Keratinocyte (primary cell): ENCODE results near the gene IGFBP4.

Experiments
- CTCF ChIP-seq, 3 experiments: IDR thresholded peaks in 1 of 3; conservative IDR thresholded peaks in 1 of 3; optimal IDR thresholded peaks in 1 of 3; 2 replicates in 2 of 3; 3 replicates in 1 of 3; pipeline versions ENCODE3 to v1.5.1; 2011; ENCODE audit warnings: low read length in 3 of 3, mild to moderate bottlenecking in 3 of 3, moderate library complexity in 2 of 3, control low read depth in 1 of 3, inconsistent platforms in 1 of 3; ENCODE audit not compliant: insufficient read depth in 2 of 3; ENCODE audit errors: extremely low read depth in 1 of 3
- EZH2 ChIP-seq: IDR thresholded peaks from one replicate; pipeline ENCODE4 v1.6.1; 2012; ENCODE audit warnings: inconsistent platforms, mild to moderate bottlenecking, low read length, moderate library complexity

- no peak for TF ChIP-seq CTCF (optimal IDR thresholded peaks at IDR 0.05 in 1 of 3, IDR thresholded peaks at IDR 0.05 in 1 of 3, conservative IDR thresholded peaks at IDR 0.05 in 1 of 3; ENCODE audit: extremely low read depth in 1 of 3, insufficient read depth in 2 of 3, low read length in 3 of 3)
- TF ChIP-seq EZH2 = no peak
These were observed 59.5 kb downstream of the IGFBP4 start for GRCh38 chr17:40502716-40503115.
